HG02678 (cell line): ENCODE results near the gene LAMA3.

Experiments
- ATAC-seq: cut with Tn5 transposase; IDR thresholded peaks from one replicate; pipeline ENCODE4 v1.9.1; 2021; ENCODE audit warnings: mild to moderate bottlenecking, moderate library complexity; ENCODE audit not compliant: unreplicated experiment

LAMA3 gene

DNA sequence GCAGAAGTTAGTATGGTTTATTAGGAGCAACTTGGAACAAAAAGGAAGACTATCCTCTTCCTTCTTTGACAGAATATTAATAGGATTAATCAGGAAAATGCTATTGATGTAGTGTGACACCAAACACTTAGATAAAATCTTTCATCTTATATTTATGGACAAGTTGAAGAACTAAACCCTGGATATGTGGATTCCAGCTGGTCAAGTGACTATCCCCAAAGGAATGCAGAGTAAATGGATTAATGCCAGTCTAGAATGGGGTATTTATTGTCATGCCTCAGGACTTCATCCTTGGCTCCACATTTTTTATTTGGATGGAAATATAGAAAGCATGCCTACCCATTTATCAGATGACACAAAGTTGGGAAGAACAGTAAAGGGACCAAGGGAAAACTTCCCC is 201.3 kb downstream of the LAMA3 start:
- no peak for ATAC-seq

GRCh38 chr18:23893653-23894052 is 204.4 kb downstream of the LAMA3 start:
- ATAC-seq, result no peak

DNA sequence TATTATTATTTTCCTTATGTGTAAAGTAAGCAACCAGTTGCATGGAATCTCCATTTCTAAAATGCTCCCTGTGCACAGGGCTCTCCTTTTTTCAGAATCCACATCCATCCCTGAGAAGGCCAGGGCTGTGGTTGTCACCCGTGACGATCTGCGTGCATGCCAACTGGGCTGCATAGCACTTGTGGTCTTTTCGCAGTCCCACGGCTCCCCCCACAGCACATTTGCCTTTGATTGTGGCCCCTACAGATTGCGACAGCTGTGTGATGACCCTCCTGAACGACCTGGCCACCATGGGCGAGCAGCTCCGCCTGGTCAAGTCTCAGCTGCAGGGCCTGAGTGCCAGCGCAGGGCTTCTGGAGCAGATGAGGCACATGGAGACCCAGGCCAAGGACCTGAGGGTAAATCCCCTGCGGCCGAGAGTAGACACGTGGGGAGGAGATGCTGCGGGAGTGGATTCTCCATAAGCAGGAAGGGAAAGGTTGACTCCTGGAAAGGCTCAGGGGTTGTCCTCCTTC is 205.5 kb downstream of the LAMA3 start:
- ATAC-seq, result no peak

GRCh38 chr18:23897291-23897690 is 208.0 kb downstream of the LAMA3 start:
- no peak for ATAC-seq

DNA sequence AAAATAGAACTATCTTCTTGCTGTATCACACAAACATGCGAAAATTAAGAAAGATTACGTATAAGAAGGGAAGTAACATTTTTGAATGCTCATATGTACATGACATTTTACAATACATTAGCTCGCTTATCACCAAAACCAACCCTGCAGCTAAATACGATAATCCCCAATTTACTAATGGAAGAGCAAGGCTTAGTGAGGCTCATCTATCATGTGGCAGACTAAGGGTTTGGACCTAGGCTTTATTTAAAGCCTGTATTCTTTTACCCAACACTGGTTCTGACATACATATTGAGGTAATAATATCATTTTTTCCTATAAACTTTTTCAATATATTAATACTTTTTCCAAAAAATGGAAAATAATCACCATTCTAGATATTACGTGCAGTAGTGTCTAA is 208.5 kb downstream of the LAMA3 start:
- ATAC-seq, result no peak

GRCh38 chr18:23900994-23901393 is 211.7 kb downstream of the LAMA3 start:
- ATAC-seq, result no peak

DNA sequence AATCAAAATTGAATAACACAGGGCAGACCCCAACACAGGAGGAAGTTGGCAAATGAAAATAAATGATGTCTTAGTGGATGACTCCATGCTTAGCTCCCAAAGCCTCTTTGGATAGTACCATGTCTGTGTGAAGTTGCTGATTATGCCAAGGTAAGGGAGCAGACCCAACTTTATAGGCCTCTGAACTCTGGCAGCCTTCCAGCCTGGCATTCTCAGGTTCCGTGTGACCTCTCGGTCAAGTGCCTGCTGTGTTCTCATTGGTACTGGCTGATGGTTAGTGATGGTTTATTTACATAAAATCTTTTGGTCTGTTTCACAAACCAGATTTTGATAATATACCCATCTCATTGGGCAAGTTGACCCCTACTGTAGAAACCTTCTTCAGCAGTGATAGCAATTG is 213.1 kb downstream of the LAMA3 start:
- no peak for ATAC-seq

- ATAC-seq, result no peak
Observed at GRCh38 chr18:23903971-23904370, 214.7 kb downstream of the LAMA3 start.

- no peak for ATAC-seq
Observed at GRCh38 chr18:23906658-23907057, 217.4 kb downstream of the LAMA3 start.

- ATAC-seq, result no peak
Observed at GRCh38 chr18:23908827-23909226, 219.6 kb downstream of the LAMA3 start.

GRCh38 chr18:23910032-23910431 is 220.8 kb downstream of the LAMA3 start:
- no peak for ATAC-seq

GRCh38 chr18:23912356-23912755 is 223.1 kb downstream of the LAMA3 start:
- no peak for ATAC-seq

DNA sequence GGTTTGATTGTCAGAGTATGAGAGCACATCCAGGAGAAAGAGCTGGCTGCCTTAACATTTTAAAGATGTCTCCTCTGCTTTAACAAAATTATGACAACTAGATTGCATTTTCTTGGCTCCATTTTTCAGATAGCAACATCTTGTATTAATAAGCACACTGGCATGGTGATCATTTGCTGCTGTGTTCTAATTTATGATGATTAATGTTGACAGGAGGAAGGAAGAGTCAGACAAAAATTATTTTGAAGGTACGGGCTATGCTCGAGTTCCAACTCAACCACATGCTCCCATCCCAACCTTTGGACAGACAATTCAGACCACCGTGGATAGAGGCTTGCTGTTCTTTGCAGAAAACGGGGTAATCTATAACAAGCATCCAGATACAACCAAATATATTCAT is 227.1 kb downstream of the LAMA3 start:
- ATAC-seq, result no peak

DNA sequence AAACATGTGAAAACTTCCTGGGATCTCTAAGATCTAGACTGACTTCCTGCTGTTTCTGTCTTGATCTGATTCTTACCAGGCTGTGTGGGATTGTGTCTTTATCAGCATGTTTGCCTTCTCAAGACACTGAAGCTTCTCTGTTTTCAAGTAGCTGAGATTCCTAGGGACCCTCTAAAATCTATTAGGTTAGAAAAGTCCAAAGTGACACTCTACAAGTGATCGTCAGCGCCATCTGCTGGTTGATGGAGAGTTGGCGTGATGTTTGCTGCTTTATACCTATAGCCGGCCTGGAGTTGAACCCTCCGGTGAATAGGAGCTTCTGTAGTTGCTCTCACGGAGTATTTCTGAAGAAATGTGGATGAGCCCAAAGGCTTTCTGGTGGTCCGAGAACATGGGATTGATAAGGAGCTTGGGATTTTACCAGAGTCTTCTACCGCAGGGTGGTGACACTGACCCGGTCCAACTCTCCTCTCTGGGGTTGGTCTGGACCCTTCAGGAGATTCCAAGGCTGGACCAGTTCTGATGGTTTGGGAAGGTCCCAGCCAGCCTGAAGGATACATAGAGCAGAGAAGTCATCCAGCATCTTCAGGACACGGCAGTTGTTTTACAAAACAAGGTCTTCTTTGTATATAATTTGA is 229.3 kb downstream of the LAMA3 start:
- ATAC-seq, result no peak

GRCh38 chr18:23920054-23920453 is 230.8 kb downstream of the LAMA3 start:
- ATAC-seq, result no peak

GRCh38 chr18:23921716-23922285 is 232.5 kb downstream of the LAMA3 start:
- no peak for ATAC-seq

GRCh38 chr18:23922939-23923338 is 233.7 kb downstream of the LAMA3 start:
- no peak for ATAC-seq

- ATAC-seq, result no peak
Observed at GRCh38 chr18:23924813-23925212, 235.6 kb downstream of the LAMA3 start.

- ATAC-seq, result no peak
Observed at GRCh38 chr18:23926571-23926970, 237.3 kb downstream of the LAMA3 start.

DNA sequence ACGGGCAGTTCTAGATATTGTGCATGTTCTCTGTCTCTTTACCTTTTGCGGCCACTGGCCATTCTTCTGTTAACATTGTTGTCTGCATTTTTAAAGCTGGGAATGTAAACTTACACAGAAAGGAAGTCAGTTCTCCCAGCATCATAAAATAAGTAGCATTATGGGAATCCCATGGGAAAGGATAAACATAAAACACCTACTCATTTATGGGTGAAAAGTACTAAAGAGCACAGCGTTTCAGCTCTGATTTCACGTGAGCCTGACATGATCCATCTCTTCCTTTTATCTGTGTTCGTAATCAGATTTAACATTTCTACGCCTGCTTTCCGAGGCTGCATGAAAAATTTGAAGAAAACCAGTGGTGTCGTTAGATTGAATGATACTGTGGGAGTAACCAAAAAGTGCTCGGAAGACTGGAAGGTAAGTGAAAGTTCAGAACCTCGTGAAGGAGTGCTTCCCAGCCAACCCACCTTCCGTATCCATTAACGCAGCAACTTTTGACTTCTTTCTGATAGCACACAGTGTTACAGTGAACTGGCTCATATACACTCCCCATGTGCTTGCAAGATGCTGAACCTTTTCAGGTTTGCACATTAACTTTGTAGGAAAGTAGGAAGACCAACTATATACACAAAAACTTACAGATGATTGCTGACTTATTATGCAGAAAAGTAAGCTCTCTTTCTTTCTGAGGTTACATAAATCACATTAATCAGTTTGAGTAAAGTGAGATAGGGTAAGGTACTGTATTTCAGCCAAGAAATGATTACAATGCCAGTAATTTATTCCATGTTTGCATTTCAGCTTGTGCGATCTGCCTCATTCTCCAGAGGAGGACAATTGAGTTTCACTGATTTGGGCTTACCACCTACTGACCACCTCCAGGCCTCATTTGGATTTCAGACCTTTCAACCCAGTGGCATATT is 238.8 kb downstream of the LAMA3 start:
- ATAC-seq, result no peak

GRCh38 chr18:23929362-23929930 is 240.2 kb downstream of the LAMA3 start:
- ATAC-seq, result no peak
